Stimulated activated CD8-positive, alpha-beta memory T cell treated with anti-CD3 and anti-CD28 coated beads, Interleukin-4, amount 100 ng/mL, for 24 hours (primary cell): Measurements from ENCODE around the gene PARP16.

Experiments used
- DNase-seq: peaks from one replicate; pipeline ENCODE4 v3.0.0-alpha.2; 2020; ENCODE audit warnings: low read depth

The PARP16 gene

DNA sequence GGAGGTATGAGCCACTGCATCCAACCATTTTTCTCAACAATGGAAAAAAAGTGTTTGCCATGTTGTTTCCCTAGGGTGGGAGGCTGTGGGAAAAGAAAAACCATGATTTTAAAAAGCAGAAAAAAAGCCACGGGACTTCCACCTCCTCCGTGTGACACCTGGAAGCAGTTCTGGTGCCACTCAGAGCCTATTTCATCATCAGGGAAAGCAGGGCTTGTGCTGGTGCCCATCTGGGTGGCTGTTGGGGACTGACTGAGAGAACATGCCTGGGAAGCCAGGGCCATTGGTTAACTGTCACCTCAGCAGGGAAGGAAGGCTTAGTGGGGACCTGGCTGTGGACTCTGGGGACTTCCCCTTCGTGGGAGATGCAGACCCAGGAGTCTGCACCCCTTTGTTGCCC, 25.1 kb upstream of the PARP16 start:
- no peak for DNase-seq

DNA sequence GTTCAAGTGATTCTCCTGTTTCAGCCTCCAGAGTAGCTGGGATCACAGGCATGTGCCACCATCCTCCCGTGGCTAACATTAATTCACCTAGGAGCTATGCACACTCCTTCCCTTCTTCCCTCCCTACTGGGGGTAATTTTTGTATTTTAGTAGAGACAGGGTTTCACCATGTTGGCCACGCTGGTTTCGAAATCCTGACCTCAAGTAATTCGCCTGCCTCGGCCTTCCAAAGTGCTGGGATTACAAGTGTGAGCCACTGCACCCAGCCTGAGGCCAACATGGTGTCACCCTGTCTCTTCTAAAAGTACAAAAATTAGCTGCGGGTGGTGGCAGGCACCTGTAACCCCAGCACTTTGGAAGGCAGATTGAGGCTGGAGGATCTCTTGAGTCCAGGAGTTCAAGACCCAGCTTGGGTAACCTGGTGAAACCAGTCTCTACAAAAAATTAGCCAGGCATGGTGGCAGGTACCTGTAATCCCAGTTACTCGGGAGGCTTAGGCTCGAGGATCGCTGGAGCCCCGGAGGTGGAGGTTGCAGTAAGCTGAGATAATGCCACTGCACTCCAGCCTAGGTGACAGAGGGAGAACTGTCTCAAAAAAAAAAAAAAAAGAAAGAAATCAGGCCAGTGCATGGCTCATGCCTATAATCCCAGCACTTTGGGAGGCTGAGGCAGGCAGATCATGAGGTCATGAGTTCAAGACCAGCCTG, 23.9 kb upstream of the PARP16 start:
- DNase-seq: no peak

DNA sequence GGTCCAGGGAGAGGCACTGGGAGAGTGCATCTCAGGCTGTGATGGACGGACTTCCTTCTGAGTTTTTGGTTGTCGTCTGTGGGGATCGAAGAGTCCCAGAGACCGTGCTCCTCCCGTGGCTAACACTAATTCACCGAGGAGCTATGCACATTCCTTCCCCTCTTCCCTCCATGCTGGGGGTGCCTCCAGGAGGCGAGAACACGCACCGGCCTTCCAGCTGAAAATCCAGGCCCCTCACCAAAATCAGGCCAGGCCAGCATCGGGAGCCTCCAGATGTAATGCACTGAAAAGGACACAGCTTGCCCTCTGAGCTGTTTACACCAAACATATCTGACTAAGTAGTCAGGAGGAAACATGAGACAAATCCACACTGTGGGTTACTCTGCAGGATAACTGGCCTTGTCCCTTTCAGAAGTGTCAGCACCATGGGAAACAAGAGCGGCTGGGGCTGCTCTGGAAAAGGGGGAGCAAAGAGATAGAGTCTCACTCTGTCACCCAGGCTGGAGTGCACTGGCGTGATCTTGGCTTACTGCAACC, 23.3 kb upstream of the PARP16 start:
- no peak for DNase-seq

DNA sequence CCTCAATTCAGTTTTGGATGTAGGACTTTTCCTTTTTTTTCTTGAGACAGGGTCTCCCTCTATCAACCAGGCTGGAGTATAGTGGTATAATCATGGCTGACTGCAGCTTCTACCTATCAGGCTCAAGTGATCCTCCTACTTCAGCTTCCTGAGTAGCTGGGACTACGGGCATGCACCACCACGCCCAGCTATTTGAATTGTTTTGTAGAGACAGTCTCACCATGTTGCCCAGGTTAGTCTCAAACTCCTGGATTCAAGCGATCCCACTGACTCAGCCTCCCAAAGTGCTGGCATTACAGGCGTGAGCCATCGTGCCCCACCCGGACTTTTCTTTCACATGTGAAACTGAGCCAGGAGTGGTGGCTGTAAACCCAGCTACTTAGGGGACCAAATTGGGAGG, 21.3 kb upstream of the PARP16 start:
- DNase-seq: no peak

DNA sequence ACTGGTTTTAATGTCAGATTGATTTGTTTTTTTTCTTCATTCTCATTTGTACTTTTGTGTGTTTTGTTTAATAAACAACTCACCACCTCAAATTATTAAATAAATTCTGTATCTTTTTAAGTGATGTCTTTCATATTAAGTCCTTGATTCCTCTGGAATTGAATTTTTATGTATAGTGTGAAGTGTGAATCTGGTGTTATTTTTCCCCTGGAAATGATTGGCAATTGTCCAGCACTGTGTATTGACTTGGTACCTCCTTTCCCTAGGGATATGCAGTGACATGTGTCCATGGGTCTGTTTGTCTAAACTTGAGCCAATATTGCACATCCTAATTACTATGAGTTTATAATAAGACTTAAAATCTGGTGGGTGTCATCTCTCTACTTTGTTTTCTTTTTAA, 19.9 kb upstream of the PARP16 start:
- no peak for DNase-seq

DNA sequence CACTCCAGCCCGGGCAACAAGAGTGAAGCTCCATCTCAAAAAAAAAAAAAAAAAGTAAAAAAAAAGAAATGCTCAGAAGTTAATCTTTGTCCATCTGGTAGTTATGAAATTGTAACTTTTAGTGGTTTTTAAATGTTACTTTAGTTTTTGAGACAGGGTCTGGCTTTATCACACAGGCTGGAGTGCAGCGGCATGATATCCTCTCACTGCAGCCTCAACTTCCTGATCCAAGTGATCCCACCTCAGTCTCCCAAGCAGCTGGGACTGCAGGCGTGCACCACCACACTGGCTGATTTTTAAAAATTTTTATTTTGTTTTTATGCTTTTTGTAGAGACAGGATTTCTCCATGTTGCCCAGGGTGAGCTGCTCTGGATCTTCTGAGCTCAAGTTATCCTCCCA, 19.1 kb upstream of the PARP16 start:
- DNase-seq: no peak

DNA sequence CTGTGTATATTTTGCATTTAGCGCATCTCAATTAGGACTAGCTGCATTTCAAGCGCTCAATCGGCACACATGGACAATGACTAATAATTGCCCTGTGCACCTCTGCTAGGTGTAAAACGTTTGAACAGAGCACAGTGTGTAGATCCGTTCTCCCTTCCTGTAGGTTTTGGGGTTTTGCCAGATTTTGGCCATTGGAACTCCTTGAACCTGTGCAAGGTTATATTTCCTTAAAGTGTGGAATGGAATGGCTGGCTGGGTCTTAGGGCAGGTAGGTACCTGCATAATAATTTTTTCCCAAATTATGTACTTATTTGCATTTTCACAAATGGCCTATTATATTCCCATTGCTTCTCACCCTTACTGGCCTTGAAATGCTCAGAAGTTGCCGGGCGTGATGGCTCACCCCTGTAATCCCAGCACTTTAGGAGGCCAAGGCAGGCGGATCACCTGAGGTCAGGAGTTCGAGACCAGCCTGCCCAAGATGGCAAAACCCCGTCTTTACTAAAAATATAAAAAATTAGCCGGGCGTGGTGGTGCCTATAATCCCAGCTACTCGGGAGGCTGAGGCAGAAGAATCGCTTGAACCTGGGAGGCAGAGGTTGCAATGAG, 18.6 kb upstream of the PARP16 start:
- DNase-seq: no peak

DNA sequence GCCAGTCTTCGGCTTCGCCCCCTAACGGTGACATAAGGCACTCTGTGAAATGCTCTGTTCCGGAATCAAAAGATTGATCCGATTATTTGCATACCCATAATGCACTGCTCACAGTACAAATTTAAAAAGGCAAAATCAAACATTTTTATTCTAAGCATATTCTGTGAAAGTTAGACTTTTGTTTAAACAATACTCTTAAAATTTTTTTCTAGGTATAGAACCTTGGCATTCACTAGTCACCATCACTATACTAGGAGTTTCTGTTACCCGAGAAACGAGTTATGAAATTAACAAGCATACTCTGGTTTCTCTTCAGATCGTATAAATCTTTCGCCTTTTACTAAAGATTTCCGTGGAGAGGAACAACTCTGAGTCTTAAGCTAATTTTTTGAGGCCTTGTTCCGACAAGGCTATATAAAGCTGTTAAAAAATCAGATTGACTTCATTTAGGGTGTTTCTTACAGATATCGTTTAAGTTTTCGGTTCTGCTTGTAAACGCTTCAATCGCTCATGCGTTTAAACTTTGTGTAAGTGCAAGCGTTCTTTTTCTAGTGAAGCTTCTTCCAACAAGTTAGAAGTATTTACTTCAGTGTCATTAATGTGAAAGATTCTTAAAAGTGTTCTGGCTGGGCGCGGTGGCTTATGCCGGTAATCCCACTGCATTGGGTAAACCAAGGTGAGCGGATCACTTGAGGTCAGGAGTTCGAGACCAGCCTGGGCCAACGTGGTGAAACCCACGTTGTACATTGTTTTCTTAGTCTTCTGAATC, 17.9 kb upstream of the PARP16 start, which contains the start of gene RNU5B-1:
Gene RNU5B-1, plus strand, starts transcription at position 297 of the 769 bp plus-strand sequence.
- peak; percentile 73 for DNase-seq

DNA sequence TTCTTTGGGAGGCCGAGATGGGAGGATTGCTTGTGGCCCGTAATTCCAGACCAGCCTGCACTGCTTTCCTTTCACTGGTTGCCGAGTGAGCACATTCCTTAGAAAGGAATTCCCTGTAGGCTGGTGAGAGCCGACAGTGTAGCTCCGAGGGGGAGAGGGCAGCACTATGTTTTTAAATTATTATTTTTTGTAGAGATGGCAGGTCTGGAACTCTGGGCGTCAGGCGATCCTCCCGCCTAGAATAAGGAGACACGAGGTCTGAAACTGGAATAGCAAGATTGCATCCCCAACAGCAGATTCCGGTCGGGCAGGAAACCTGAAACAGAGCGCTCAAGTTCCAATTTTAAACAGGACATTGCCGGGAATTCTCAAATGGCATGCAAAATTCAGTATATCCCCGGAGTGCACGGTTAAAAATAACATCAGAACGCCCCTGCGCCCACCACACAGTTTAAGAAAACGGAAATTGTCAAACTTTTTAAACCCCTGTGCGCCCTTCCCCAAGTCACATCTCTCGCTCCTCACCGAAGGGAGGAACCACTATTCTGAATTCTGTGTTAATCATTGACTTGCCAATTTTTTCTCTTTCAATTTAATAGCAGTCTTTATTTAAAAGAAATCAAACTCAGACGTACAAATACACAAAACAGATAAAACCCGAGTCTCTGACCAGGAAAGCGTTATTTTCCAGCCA, 17.2 kb upstream of the PARP16 start:
- DNase-seq: no peak

DNA sequence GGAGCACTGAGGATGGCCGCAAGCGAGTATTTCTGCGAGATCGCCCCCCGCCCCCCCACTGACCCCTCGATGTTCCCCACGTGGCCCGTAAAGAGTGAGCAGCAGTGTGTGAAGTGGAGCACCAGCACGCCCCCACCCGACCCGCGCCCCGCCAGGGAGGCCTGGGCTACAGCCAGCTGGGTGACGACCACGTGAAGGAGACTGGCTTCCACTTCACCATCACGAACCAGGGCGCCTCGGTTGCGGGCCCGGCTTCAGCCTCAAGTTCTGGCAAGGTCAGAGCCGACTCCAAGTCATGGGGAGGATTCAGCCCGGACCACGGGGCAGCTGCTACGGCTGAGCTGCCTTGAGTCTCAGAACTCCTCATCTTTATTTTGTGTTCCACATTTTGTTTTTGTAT, 15.4 kb upstream of the PARP16 start:
- DNase-seq: no peak

DNA sequence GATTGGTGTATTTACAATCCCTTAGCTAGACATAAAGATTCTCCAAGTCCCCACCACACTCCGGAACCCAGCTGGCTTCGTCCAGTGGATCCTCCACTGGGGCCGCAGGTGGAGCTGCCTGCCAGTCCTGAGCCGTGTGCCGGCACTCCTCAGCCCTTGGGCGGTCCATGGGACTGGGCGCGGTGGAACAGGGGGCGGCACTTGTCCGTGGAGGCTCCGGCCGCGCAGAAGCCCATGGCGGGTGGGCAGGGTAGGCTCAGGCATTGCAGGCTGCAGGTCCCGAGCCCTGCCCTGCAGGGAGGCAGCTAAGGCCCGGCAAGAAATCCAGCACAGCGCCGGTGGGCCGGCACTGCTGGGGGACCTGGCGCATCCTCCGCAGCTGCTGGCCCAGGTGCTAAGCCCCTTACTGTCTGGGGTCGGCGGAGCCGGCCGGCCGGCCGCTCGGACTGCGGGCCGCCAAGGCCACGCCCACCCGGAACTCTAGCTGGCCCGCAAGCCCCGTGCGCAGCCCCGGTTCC, 14.3 kb upstream of the PARP16 start:
- no peak for DNase-seq

DNA sequence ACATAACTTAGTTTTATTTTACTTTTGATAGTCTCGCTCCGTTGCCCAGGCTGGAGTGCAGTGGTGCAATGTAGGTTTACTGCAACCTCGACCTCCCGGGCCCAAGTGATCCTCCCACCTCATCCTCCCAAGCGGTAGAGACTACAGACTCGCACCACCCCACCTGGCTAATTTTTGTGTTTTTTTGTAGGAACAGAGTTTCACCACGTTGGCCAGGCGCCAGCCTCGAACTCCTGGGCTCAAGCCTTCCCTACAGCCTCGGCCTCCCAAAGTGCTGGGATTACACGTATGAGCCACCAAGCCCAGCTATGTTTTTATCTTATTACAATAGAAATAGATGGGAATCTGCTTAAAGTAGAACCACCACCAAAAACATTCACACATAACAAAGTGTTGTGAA, 12.0 kb upstream of the PARP16 start:
- no peak for DNase-seq

DNA sequence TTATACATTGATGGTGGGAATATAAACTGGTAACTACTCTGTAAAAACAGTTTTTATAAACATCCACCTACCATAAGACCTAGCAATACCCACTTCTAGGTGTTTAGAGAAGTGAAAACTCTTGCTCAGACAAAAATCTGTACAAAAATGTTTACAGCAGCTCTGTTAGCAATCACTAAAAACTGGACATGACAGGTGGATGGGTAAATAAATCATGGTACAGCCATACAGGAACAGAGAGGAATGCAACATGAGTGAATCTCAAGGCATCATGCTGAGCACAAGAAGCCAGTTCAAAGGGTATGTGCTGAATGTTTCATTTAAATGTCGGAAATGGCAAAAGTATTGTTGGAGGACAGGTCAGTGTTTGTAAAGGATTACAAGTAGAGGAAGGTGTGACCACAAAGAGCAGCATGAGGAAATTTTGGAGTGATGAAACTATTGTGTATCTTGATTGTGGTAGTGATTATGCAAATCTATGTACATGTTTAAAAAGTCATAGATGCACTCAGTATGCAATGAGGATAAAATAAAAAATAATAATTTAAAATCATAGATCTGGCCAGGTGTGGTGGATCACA, 6.3 kb upstream of the PARP16 start:
- no peak for DNase-seq

DNA sequence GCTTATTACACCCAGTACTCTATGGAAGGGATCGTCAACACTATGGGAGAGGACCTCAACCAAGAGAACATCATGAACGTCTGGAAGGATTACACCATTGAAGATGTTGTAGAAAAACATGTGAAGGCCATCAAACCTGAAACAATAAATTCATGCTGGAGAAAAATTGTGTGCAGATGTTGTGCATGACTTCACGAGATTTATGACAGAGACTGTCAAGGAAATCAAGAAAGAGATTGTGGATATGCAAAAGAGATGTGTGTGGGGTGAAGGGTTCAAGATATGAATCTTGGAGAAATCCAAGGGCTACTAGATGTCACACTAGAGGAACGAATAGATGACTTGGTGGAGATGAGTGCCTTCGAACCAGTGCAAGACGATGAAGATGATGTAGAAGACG, 3.5 kb upstream of the PARP16 start:
- DNase-seq: no peak

DNA sequence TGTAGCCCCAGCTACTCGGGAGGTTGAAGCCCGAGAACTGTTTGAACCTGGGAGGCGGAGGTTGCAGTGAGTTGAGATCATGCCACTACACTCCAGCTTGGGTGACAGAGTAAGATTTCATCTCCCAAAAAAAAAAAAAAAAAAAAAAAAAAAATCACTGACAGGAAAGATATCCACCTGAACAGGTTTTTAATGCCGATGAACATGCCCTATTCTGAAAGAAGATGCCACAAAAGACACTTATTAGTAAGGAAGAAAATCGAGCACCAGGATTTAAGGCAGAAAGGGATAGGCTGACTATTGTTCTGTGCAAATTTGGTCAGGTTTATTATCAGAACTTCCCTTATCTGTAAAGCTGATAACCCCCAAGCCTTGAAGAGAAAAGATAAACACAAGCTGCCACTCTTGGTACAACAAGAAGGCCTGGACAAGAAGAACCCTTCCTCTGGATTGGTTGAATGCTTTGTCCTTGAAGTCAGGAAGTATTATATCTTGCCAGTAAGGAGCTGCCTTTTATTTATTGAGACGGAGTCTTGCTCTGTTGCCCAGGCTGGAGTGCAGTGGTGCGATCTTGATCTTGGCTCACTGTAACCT, 2.7 kb upstream of the PARP16 start:
- DNase-seq: no peak

DNA sequence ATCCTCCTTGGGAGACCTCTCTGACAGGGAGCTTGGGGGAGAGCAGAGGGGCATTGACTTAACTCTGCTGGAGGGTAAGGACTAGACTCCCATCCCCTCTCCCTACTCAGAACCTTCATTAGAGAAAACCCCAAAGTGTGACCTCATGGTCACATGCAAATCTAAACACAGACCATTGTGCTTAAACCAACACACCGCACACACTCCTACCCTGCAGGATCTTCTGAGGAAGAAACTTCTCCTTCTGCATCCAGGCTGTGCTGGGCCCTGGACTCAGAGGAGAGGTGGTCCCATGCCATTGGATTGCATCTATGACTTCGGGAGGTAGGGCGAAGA, 805 bp upstream of the PARP16 start:
- DNase-seq: no peak

DNA sequence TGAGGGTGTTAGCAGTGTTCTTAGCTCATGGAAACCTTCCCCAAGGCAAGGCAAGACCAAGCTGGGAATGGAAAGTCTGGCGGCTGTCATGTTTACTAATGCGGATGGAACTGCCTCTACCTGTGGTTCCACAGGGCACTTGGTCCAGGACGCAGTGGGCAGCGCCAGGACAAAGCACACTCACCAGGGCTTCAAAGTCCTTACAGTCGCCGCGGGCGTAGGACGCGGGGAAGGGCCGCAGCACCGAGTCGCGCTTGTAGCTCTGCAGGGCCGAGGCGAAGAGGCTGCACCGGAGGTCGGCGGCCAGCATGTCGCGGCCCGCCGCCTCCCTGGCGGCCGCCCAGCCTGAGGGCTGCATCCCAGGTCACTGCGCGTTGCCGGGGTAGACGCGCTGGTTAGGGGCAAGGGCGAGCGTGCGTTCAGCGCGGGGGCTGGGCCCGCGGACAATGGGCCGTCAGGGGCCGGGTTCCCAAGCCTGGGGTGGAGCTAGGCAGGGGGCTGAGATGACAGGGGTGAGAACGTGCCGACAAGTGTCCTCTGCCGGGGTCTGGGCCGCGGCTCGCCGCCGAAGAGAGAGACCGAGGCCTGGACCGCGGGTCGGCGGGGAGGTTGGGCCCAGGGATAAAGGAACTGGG, 497 bp downstream of the PARP16 start:
- DNase-seq: no peak

DNA sequence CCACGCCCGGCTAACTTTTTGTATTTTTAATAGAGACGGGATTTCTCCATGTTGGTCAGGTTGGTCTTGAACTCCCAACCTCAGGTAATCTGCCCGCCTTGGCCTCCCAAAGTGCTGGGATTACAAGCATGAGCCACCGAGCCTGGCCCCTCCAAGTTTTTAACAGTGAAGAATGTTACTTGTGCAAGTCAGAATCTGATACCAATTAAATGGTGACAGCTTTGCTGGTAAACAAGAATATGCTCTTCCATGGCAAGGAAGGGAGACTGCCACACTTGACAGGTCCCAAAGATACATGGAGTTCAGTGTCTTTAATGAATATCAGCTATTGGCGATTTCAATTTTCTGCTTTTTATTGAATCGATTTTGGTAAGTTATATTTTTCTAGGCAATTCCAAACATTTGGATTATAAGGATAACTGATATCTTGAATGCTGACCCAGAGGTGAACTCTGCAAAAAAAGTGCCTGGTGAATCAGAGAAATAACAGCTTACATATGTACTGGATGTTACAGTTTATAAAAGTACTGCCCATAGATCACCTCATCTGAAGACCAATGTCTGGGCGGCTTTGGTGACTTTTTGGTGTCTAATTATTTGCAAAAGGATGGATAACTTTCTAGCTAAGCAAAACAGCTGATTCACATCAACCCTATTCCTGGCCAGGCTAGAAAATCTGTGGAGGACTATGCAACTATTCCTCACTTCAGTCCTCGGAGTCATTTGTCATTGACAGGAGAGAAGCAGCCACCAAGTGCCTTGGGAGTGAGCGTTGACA, 1.2 kb downstream of the PARP16 start:
- DNase-seq: no peak

DNA sequence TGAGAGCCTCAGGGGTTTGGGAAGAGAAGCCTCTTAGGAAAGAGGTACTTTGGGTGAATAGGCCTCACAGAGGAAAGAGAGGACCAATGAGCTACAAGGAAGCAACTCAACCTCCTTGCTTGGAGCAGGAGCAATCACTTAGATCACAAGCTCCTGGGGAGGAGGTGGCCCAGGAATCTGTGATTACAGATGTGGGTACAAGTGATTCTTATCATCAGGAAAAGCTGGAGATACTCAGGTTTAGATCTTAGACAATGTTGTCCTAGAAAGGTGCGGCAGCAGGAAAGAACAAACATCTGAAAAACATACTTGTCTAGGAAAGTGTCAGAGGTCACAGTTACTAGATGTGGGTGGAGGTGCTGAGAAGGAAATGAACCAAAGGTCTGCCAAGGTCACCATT, 8.2 kb downstream of the PARP16 start:
- no peak for DNase-seq

DNA sequence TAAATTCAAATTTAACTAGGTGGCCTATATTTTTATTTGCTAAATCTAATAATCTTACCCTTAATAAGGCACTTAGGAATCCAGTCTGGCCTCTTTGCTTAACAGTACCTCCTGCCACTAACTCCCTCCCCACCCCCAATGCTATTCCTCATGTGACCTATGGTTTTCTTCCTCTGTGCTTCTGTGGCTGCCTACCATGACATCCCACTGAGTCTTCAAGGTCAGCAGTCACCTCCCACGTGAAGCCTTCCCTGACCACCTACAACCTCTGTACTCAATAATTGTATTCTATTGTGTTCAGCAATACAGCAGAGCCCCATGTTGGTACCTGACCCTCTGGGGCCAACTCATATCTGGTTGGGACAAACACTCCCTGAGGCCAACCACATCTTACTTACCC, 9.7 kb downstream of the PARP16 start:
- no peak for DNase-seq
